ENCODE measurements around the gene OPCML. TPM values are rescaled to one million over a fixed set of nuclear protein-coding genes. Genes with fewer than 3 reads are reported as not detected.

Gene OPCML
- polyA plus RNA-seq, 3 donors = not detected

GRCh38 chr11:133526790-133527189 is 5.5 kb downstream of the OPCML start:
- 87% methylated on average over 3 of the region's 3 CpGs for WGBS (ENCODE audit: insufficient coverage)
- Mint-ChIP-seq H3K36me3 (no peaks in the 10 kb centered on the region), H3K27ac (no peak overlapping the region), H3K4me1 (no peaks in the 10 kb centered on the region), H3K27me3 (ENCODE audit: low read depth in 3 of 3) (peaks cover 11 to 18% (median 17%) of the 10 kb centered on the region in 3 donors), H3K9me3 (peaks cover 0 to 9% (median 0%) of the 10 kb centered on the region in 7 donors), H3K4me3 (no peak overlapping the region)
- Histone ChIP-seq H3K9ac (ENCODE audit: insufficient read depth, low read length, poor library complexity, severe bottlenecking) (no peak overlapping the region), H3K4me1 (ENCODE audit: control insufficient read depth in 1 of 2, insufficient read depth in 2 of 2, low read length in 2 of 2) (no peaks in the 10 kb centered on the region), H3K9me3 (replicated peaks in 1 of 2; ENCODE audit: control insufficient read depth in 1 of 2, insufficient read depth in 1 of 2, low read length in 2 of 2) (no peaks in the 10 kb centered on the region), H3K36me3 (replicated peaks in 1 of 2; ENCODE audit: control insufficient read depth in 1 of 2, insufficient read depth in 2 of 2, low read length in 2 of 2) (no peaks in the 10 kb centered on the region), H3K4me2 (replicated peaks; ENCODE audit: extremely low read depth, low read length, poor library complexity, severe bottlenecking) (no peak overlapping the region), H3K27me3 (ENCODE audit: control insufficient read depth in 2 of 2, insufficient read depth in 2 of 2, low read length in 2 of 2) (peaks cover 0 to 14% of the 10 kb centered on the region in 2 donors), H3K27ac (ENCODE audit: low read depth in 1 of 2, low read length in 2 of 2) (no peak overlapping the region), H2AFZ (ENCODE audit: insufficient read depth, low read depth, low read length, poor library complexity, severe bottlenecking) (no peak overlapping the region), H4K20me1 (ENCODE audit: insufficient read depth, low read length) (no peaks in the 10 kb centered on the region), H3K79me2 (ENCODE audit: insufficient read depth, low read length) (no peaks in the 10 kb centered on the region), H3K4me3 (replicated peaks in 1 of 3; ENCODE audit: low read depth in 2 of 3, low read length in 3 of 3) (no peak overlapping the region)
- intact Hi-C loops (cut with micrococcal nuclease) = no loop called here
- no peak for TF ChIP-seq CTCF (IDR thresholded peaks at IDR 0.05)
- DNase-seq = no peak

GRCh38 chr11:133525976-133526375 is 6.3 kb downstream of the OPCML start:
- DNase-seq = no peak
- no peak for TF ChIP-seq CTCF (IDR thresholded peaks at IDR 0.05)
- H3K4me3 ChIP-seq (replicated peaks in 1 of 3; ENCODE audit: low read depth in 2 of 3, low read length in 3 of 3) = no peak overlapping the region
- peaks cover 0 to 7% of the 10 kb centered on the region in 2 donors for H3K27me3 ChIP-seq (ENCODE audit: control insufficient read depth in 2 of 2, insufficient read depth in 2 of 2, low read length in 2 of 2)
- no peaks in the 10 kb centered on the region for H3K9me3 ChIP-seq (replicated peaks in 1 of 2; ENCODE audit: control insufficient read depth in 1 of 2, insufficient read depth in 1 of 2, low read length in 2 of 2)
- Mint-ChIP-seq H3K27me3 (ENCODE audit: low read depth in 3 of 3) (peaks cover 4 to 11% (median 10%) of the 10 kb centered on the region in 3 donors), H3K4me3 (no peak overlapping the region), H3K9me3 (peaks cover 0 to 10% (median 0%) of the 10 kb centered on the region in 7 donors), H3K27ac (no peak overlapping the region), H3K4me1 (no peaks in the 10 kb centered on the region), H3K36me3 (no peaks in the 10 kb centered on the region)
- no peak overlapping the region for H3K9ac ChIP-seq (ENCODE audit: insufficient read depth, low read length, poor library complexity, severe bottlenecking)
- H3K4me2 ChIP-seq (replicated peaks; ENCODE audit: extremely low read depth, low read length, poor library complexity, severe bottlenecking) = no peak overlapping the region
- no peaks in the 10 kb centered on the region for H4K20me1 ChIP-seq (ENCODE audit: insufficient read depth, low read length)
- intact Hi-C loops (cut with micrococcal nuclease) = no loop called here
- no peaks in the 10 kb centered on the region for H3K79me2 ChIP-seq (ENCODE audit: insufficient read depth, low read length)
- H2AFZ ChIP-seq (ENCODE audit: insufficient read depth, low read depth, low read length, poor library complexity, severe bottlenecking) = no peak overlapping the region
- H3K36me3 ChIP-seq (replicated peaks in 1 of 2; ENCODE audit: control insufficient read depth in 1 of 2, insufficient read depth in 2 of 2, low read length in 2 of 2) = no peaks in the 10 kb centered on the region
- H3K4me1 ChIP-seq (ENCODE audit: control insufficient read depth in 1 of 2, insufficient read depth in 2 of 2, low read length in 2 of 2) = no peaks in the 10 kb centered on the region
- no peak overlapping the region for H3K27ac ChIP-seq (ENCODE audit: low read depth in 1 of 2, low read length in 2 of 2)
- 66% methylated on average over 6 of the region's 7 CpGs for WGBS (ENCODE audit: insufficient coverage)
